IMR-90 (cell line): ENCODE measurements around the gene SIDT1. TPM values are rescaled to one million over a fixed set of nuclear protein-coding genes. Genes with fewer than 3 reads are reported as not detected.

Experiments used
- ATAC-seq: fragments of 200-7000 bp; cut with Tn5 transposase; 2 replicates; pipeline ENCODE4 v1.9.1; 2020; ENCODE audit warnings: low read depth, mild to moderate bottlenecking, moderate library complexity
- BruUV-seq: library from RNA; stranded (reverse); fragments of 400-500 nt; replicated peaks from 2 replicates; lab custom pipeline; 2021; lab: Mats Ljungman, UMichigan
- CTCF ChIA-PET: fragments of 300-600 bp; formaldehyde crosslinking; extraction: SDS; loops from one replicate; lab custom pipeline; 2021; ENCODE audit warnings: antibody characterized with exemption; lab: Yijun Ruan, JAX
- POLR2A ChIA-PET: fragments of 300-600 bp; sonication (Branson Sonifier 250); formaldehyde crosslinking; loops from one replicate; lab custom pipeline; 2022; ENCODE audit warnings: antibody characterized with exemption; ENCODE audit not compliant: unreplicated experiment; lab: Charles Lee
- DNase-seq: peaks from one replicate; pipeline ENCODE4 v3.0.0; 2013
- H2AFZ ChIP-seq: replicated peaks from 2 replicates; pipeline ENCODE3; 2013; ENCODE audit warnings: low read length, mild to moderate bottlenecking; ENCODE audit not compliant: poor library complexity
- H2AK5ac ChIP-seq: 2 replicates; pipeline ENCODE4 v1.6.1; 2013; ENCODE audit warnings: low read depth, low read length, inconsistent platforms
- H2AK9ac ChIP-seq: replicated peaks from 2 replicates; pipeline ENCODE3; 2013; ENCODE audit warnings: mild to moderate bottlenecking, low read depth, low read length, moderate library complexity; ENCODE audit not compliant: poor library complexity
- H2BK120ac ChIP-seq: 2 replicates; pipeline ENCODE4 v1.6.1; 2013; ENCODE audit warnings: low read depth, low read length, inconsistent platforms
- H2BK15ac ChIP-seq: 3 replicates; pipeline ENCODE4 v1.6.1; 2013; ENCODE audit warnings: low read depth, low read length, inconsistent platforms
- H2BK20ac ChIP-seq: 2 replicates; pipeline ENCODE4 v1.6.1; 2013; ENCODE audit warnings: low read depth, mild to moderate bottlenecking, inconsistent platforms, low read length, moderate library complexity
- H2BK5ac ChIP-seq: 2 replicates; pipeline ENCODE4 v1.6.1; 2013; ENCODE audit warnings: mild to moderate bottlenecking, low read depth, low read length, inconsistent platforms; ENCODE audit not compliant: poor library complexity, severe bottlenecking
- H3K14ac ChIP-seq: replicated peaks from 2 replicates; pipeline ENCODE4 v1.6.1; 2013; ENCODE audit warnings: low read depth, low read length, inconsistent platforms
- H3K18ac ChIP-seq: 2 replicates; pipeline ENCODE4 v1.6.1; 2013; ENCODE audit warnings: low read depth, low read length, control low read depth
- H3K23ac ChIP-seq: 2 replicates; pipeline ENCODE4 v1.6.1; 2013; ENCODE audit warnings: low read depth, low read length, inconsistent platforms
- H3K27ac ChIP-seq: 2 replicates; pipeline ENCODE4 v1.5.1; 2013; ENCODE audit warnings: mild to moderate bottlenecking, control low read depth, low read length; ENCODE audit not compliant: insufficient read depth
- H3K27me3 ChIP-seq: 2 replicates; pipeline ENCODE4 v1.6.1; 2013; ENCODE audit warnings: low read length; ENCODE audit not compliant: control insufficient read depth, insufficient read depth
- H3K36me3 ChIP-seq: 2 replicates; pipeline ENCODE4 v1.6.1; 2013; ENCODE audit warnings: low read length, mixed read lengths; ENCODE audit not compliant: control insufficient read depth, insufficient read depth
- H3K4ac ChIP-seq: 2 replicates; pipeline ENCODE4 v1.6.1; 2013; ENCODE audit warnings: low read depth, low read length, inconsistent platforms
- H3K4me1 ChIP-seq: 2 replicates; pipeline ENCODE4 v1.6.1; 2013; ENCODE audit warnings: low read length, mixed read lengths; ENCODE audit not compliant: control insufficient read depth, insufficient read depth
- H3K4me2 ChIP-seq: 2 replicates; pipeline ENCODE4 v1.6.1; 2013; ENCODE audit warnings: low read depth, mild to moderate bottlenecking, control low read depth, low read length, moderate library complexity
- H3K4me3 ChIP-seq: 2 replicates; pipeline ENCODE4 v1.5.1; 2013; ENCODE audit warnings: low read depth, mild to moderate bottlenecking, control low read depth, low read length, moderate library complexity; ENCODE audit not compliant: insufficient read depth
- H3K56ac ChIP-seq: 2 replicates; pipeline ENCODE4 v1.6.1; 2013; ENCODE audit warnings: low read length, inconsistent platforms; ENCODE audit not compliant: insufficient read depth; ENCODE audit errors: extremely low read depth
- H3K79me1 ChIP-seq, 2 experiments: 2 replicates each; pipeline ENCODE4 v1.6.1; 2013; ENCODE audit warnings: low read length in 2 of 2, inconsistent platforms in 1 of 2, low read depth in 1 of 2
- H3K9ac ChIP-seq: 2 replicates; pipeline ENCODE4 v1.6.1; 2013; ENCODE audit warnings: low read depth, low read length, control low read depth
- H3K9me1 ChIP-seq: 2 replicates; pipeline ENCODE4 v1.6.1; 2013; ENCODE audit warnings: low read length, inconsistent platforms; ENCODE audit not compliant: insufficient read depth
- H3K9me3 ChIP-seq: 2 replicates; pipeline ENCODE4 v1.6.1; 2013; ENCODE audit warnings: low read length; ENCODE audit not compliant: control insufficient read depth, insufficient read depth
- H4K20me1 ChIP-seq: 2 replicates; pipeline ENCODE4 v1.6.1; 2013; ENCODE audit warnings: low read length, inconsistent platforms; ENCODE audit not compliant: insufficient read depth
- H4K5ac ChIP-seq: 2 replicates; pipeline ENCODE4 v1.6.1; 2013; ENCODE audit warnings: mild to moderate bottlenecking, low read depth, low read length, control low read depth
- H4K8ac ChIP-seq, 2 experiments: 2 replicates each; pipeline ENCODE4 v1.6.1; 2013; ENCODE audit warnings: low read depth in 2 of 2, low read length in 2 of 2, control low read depth in 1 of 2, inconsistent platforms in 1 of 2
- H4K91ac ChIP-seq: 2 replicates; pipeline ENCODE4 v1.6.1; 2013; ENCODE audit warnings: low read depth, low read length, inconsistent platforms; ENCODE audit not compliant: insufficient read depth
- BHLHE40 ChIP-seq: fragments of 150-350 bp; IDR thresholded peaks from 2 replicates; pipeline ENCODE4 v1.6.1; 2016; ENCODE audit warnings: mild to moderate bottlenecking, low read depth, low read length
- CTCF ChIP-seq: conservative IDR thresholded peaks from 2 replicates; pipeline ENCODE4 v1.5.1; 2012; ENCODE audit warnings: mild to moderate bottlenecking, low read depth, low read length, improper control_type of control experiment
- ELK1 ChIP-seq: fragments of 150-350 bp; IDR thresholded peaks from 2 replicates; pipeline ENCODE4 v1.6.1; 2016; ENCODE audit warnings: low read depth, mild to moderate bottlenecking, low read length, moderate library complexity, borderline replicate concordance
- FOS ChIP-seq: fragments of 150-350 bp; IDR thresholded peaks from 2 replicates; pipeline ENCODE4 v1.6.1; 2016; ENCODE audit warnings: low read depth, low read length
- MAFK ChIP-seq: IDR thresholded peaks from 2 replicates; pipeline ENCODE4 v1.6.1; 2012; ENCODE audit warnings: low read depth, low read length, improper control_type of control experiment
- MAZ ChIP-seq: IDR thresholded peaks from 2 replicates; pipeline ENCODE4 v1.6.1; 2012; ENCODE audit warnings: low read depth, mild to moderate bottlenecking, low read length, improper control_type of control experiment, moderate library complexity, borderline replicate concordance
- MXI1 ChIP-seq: IDR thresholded peaks from 2 replicates; pipeline ENCODE4 v1.6.1; 2012; ENCODE audit warnings: low read depth, mild to moderate bottlenecking, low read length, moderate library complexity, borderline replicate concordance
- POLR2A ChIP-seq: IDR thresholded peaks from 2 replicates; pipeline ENCODE4 v1.6.1; 2012; ENCODE audit warnings: mild to moderate bottlenecking, low read depth, low read length
- RFX5 ChIP-seq: IDR thresholded peaks from 2 replicates; pipeline ENCODE4 v1.8.0; 2012; ENCODE audit warnings: low read depth, mild to moderate bottlenecking, low read length, moderate library complexity
- SMC3 ChIP-seq: fragments of 150-350 bp; IDR thresholded peaks from 2 replicates; pipeline ENCODE4 v1.6.1; 2016; ENCODE audit warnings: low read depth, mild to moderate bottlenecking, antibody characterized with exemption, low read length, moderate library complexity
- USF2 ChIP-seq: fragments of 150-350 bp; IDR thresholded peaks from 2 replicates; pipeline ENCODE4 v1.6.1; 2017; ENCODE audit warnings: mild to moderate bottlenecking, antibody characterized with exemption, low read length, low read depth
- dilution Hi-C: fragments of 300-500 bp; cut with HindIII; formaldehyde crosslinking; loops from one replicate; pipeline ENCODE4 v1.14.3; 2018; ENCODE audit warnings: low sequenced_read_pairs; ENCODE audit not compliant: unreplicated experiment
- in situ Hi-C: fragments of 300-500 bp; cut with MboI; formaldehyde crosslinking; loops from 3 replicates; pipeline ENCODE4 v1.14.3; 2019; ENCODE audit warnings: low sequenced_read_pairs, inconsistent platforms, mixed read lengths
- intact Hi-C: fragments of 100-400 bp; cut with micrococcal nuclease; formaldehyde crosslinking; loops from 2 replicates; pipeline ENCODE4 v1.10.0; 2022
- polyA plus RNA-seq, 3 experiments: library from polyadenylated mRNA; depleted of rRNA; stranded (reverse); fragments of >200 nt; gene quantifications; 2 replicates each; pipeline ENCODE4 v1.2.3, GENCODE V29; 2012; ENCODE audit warnings: low replicate concordance in 1 of 3
- total RNA-seq: library from RNA; depleted of rRNA; stranded (reverse); fragments of >200 nt; gene quantifications from 2 replicates; pipeline ENCODE4 v1.2.3, GENCODE V29; 2012

The SIDT1 gene
- total and polyA plus RNA-seq, 2 of the 4 experiments (the other 2 are of a cell fraction), result not detected

- intact Hi-C loops (loop anchor here (10.0 kb wide), 1 partner anchor 224 kb away; no protein-coding TSS in a partner anchor), dilution Hi-C loops (no loop called here), in situ Hi-C loops (no loop called here)
- no peak overlapping the region for H2BK15ac ChIP-seq
- no peak overlapping the region for H2BK20ac ChIP-seq
- no peaks in the 10 kb centered on the region for H3K79me1 ChIP-seq
- H3K14ac ChIP-seq, result no peak overlapping the region
- H2AK9ac ChIP-seq, result no peak overlapping the region
- CTCF ChIA-PET, result no interaction called here
- no TSS peak for BruUV-seq
- no peak overlapping the region for H2BK120ac ChIP-seq
- no peak overlapping the region for H3K4ac ChIP-seq
- no peak overlapping the region for H2BK5ac ChIP-seq
- peaks cover 12% of the 10 kb centered on the region for H3K27me3 ChIP-seq
- no peak overlapping the region for H3K56ac ChIP-seq
- no peak overlapping the region for H3K4me2 ChIP-seq
- no peak overlapping the region for H3K23ac ChIP-seq
- no peak overlapping the region for H4K91ac ChIP-seq
- DNase-seq, result no peak
- no peak overlapping the region for H3K9ac ChIP-seq
- H4K5ac ChIP-seq, result no peak overlapping the region
- H4K20me1 ChIP-seq, result no peaks in the 10 kb centered on the region
- no peak overlapping the region for H3K4me3 ChIP-seq
- no peak overlapping the region for H2AK5ac ChIP-seq
- no peaks in the 10 kb centered on the region for H3K4me1 ChIP-seq
- ATAC-seq, result no peak
- no peaks in the 10 kb centered on the region for H3K9me3 ChIP-seq
- no peak overlapping the region for H3K27ac ChIP-seq
- no peak overlapping the region for H2AFZ ChIP-seq
- POLR2A ChIA-PET, result no interaction called here
- H3K18ac ChIP-seq, result no peak overlapping the region
- no peak overlapping the region for H4K8ac ChIP-seq
- TF ChIP-seq ELK1, result no peak
- no peak for TF ChIP-seq POLR2A
- TF ChIP-seq FOS, result no peak
- no peak for TF ChIP-seq BHLHE40
- TF ChIP-seq RFX5, result no peak
- no peak for TF ChIP-seq MAZ
- no peak for TF ChIP-seq USF2
- no peak for TF ChIP-seq SMC3
- TF ChIP-seq MAFK, result no peak
- TF ChIP-seq CTCF, result no peak
- TF ChIP-seq MXI1, result no peak
- H3K36me3 ChIP-seq, result no peaks in the 10 kb centered on the region
- no peaks in the 10 kb centered on the region for H3K9me1 ChIP-seq
Observed at GRCh38 chr3:113559009-113559408, 26.7 kb downstream of the SIDT1 start.
